Neural cell (in vitro differentiated cells): ENCODE measurements around the gene JAK2. TPM values are rescaled to one million over a fixed set of nuclear protein-coding genes. Genes with fewer than 3 reads are reported as not detected.

Source experiments
- H2AFZ ChIP-seq: fragments of 200-600, 300-800 bp; sonication (generic), shearing (Covaris generic); 2 replicates; pipeline ENCODE4 v1.6.0; 2014; ENCODE audit warnings: low read depth, mild to moderate bottlenecking, antibody characterized with exemption, low read length, moderate library complexity
- H3F3A ChIP-seq: fragments of 200-600 bp; shearing (Covaris generic); 2 replicates; pipeline ENCODE4 v1.6.1; 2016; ENCODE audit warnings: mild to moderate bottlenecking, moderate library complexity, mixed read lengths, antibody characterized with exemption, low read length; ENCODE audit not compliant: insufficient read depth, poor library complexity, severe bottlenecking
- H3K27ac ChIP-seq: fragments of 200-600, 300-800 bp; sonication (generic), shearing (Covaris generic); 2 replicates; pipeline ENCODE4 v1.5.1; 2014; ENCODE audit warnings: mild to moderate bottlenecking, low read length, moderate library complexity
- H3K27me3 ChIP-seq: fragments of 300-800, 200-600 bp; sonication (generic), shearing (Covaris generic); 2 replicates; pipeline ENCODE4 v1.6.0; 2014; ENCODE audit warnings: mild to moderate bottlenecking, low read depth, low read length, moderate library complexity; ENCODE audit not compliant: insufficient read depth
- H3K36me3 ChIP-seq: fragments of 300-800, 200-600 bp; sonication (generic), shearing (Covaris generic); 2 replicates; pipeline ENCODE4 v1.5.1; 2014; ENCODE audit warnings: mild to moderate bottlenecking, antibody characterized with exemption, low read length, moderate library complexity; ENCODE audit not compliant: insufficient read depth
- H3K4me2 ChIP-seq: fragments of 300-800, 200-600 bp; sonication (generic), shearing (Covaris generic); 2 replicates; pipeline ENCODE4 v1.6.0; 2014; ENCODE audit warnings: mild to moderate bottlenecking, low read length
- H3K4me3 ChIP-seq: fragments of 300-800, 200-600 bp; sonication (generic), shearing (Covaris generic); 2 replicates; pipeline ENCODE4 v1.5.1; 2014; ENCODE audit warnings: mild to moderate bottlenecking, low read length, moderate library complexity
- H3K79me2 ChIP-seq: fragments of 200-600 bp; shearing (Covaris generic); replicated peaks from 2 replicates; pipeline ENCODE4 v1.6.0; 2014; ENCODE audit warnings: mild to moderate bottlenecking, low read length, moderate library complexity; ENCODE audit not compliant: insufficient read depth
- H3K9ac ChIP-seq: fragments of 300-800, 200-600 bp; sonication (generic), shearing (Covaris generic); 2 replicates; pipeline ENCODE4 v1.6.1; 2016; ENCODE audit warnings: mild to moderate bottlenecking, low read length, mixed read lengths
- H3K9me2 ChIP-seq: fragments of 200-600 bp; shearing (Covaris generic); 2 replicates; pipeline ENCODE4 v1.6.1; 2016; ENCODE audit warnings: mild to moderate bottlenecking, low read length, mixed read lengths; ENCODE audit not compliant: insufficient read depth
- H3K9me3 ChIP-seq: fragments of 200-600, 300-800 bp; sonication (generic), shearing (Covaris generic); 2 replicates; pipeline ENCODE4 v1.6.1; 2016; ENCODE audit warnings: mild to moderate bottlenecking, mixed run types, low read length, moderate library complexity, mixed read lengths
- H4K20me1 ChIP-seq: fragments of 200-600 bp; shearing (Covaris generic); 2 replicates; pipeline ENCODE4 v1.6.1; 2016; ENCODE audit warnings: mild to moderate bottlenecking, mixed run types; ENCODE audit not compliant: insufficient read depth
- EP300 ChIP-seq: fragments of 450-650 bp; conservative IDR thresholded peaks from 2 replicates; pipeline ENCODE4 v1.6.1; 2014; ENCODE audit warnings: antibody characterized with exemption, mild to moderate bottlenecking, moderate library complexity; ENCODE audit not compliant: poor library complexity, severe bottlenecking
- EZH2 ChIP-seq: fragments of 200-600, 300-800 bp; shearing (Covaris generic), sonication (generic); IDR thresholded peaks from 2 replicates; pipeline ENCODE4 v1.6.1; 2014; ENCODE audit warnings: antibody characterized with exemption, low read length, borderline replicate concordance, mild to moderate bottlenecking; ENCODE audit not compliant: insufficient read depth, poor library complexity, severe bottlenecking
- MXI1 ChIP-seq: fragments of 450-650 bp; conservative IDR thresholded peaks from 2 replicates; pipeline ENCODE4 v1.6.1; 2014; ENCODE audit warnings: antibody characterized with exemption, mild to moderate bottlenecking; ENCODE audit not compliant: poor library complexity, severe bottlenecking
- POLR2AphosphoS5 ChIP-seq: IDR thresholded peaks from 2 replicates; pipeline ENCODE4 v1.6.1; 2012
- RAD21 ChIP-seq: fragments of 450-650 bp; conservative IDR thresholded peaks from 2 replicates; pipeline ENCODE4 v1.6.1; 2014; ENCODE audit warnings: antibody characterized with exemption, mild to moderate bottlenecking, moderate library complexity
- REST ChIP-seq: IDR thresholded peaks from 2 replicates; pipeline ENCODE4 v1.6.1; 2012; ENCODE audit warnings: borderline replicate concordance
- SMC3 ChIP-seq: fragments of 450-650 bp; conservative IDR thresholded peaks from 2 replicates; pipeline ENCODE4 v1.6.1; 2014; ENCODE audit warnings: antibody characterized with exemption, mild to moderate bottlenecking, moderate library complexity; ENCODE audit not compliant: poor library complexity
- TAF1 ChIP-seq: IDR thresholded peaks from 2 replicates; pipeline ENCODE4 v1.6.1; 2012; ENCODE audit warnings: low read depth
- polyA plus RNA-seq: library from polyadenylated mRNA; depleted of rRNA; stranded (reverse); fragments of >200 nt; gene quantifications from 2 replicates; pipeline ENCODE4 v1.2.3, GENCODE V29; 2014
- TF ChIP-seq, protein P1 (sequence below): fragments of 450-650 bp; IDR thresholded peaks from 2 replicates; pipeline ENCODE4 v1.5.1; 2014; ENCODE audit warnings: antibody characterized with exemption, mild to moderate bottlenecking, moderate library complexity; ENCODE audit not compliant: poor library complexity, severe bottlenecking

JAK2 gene
- polyA plus RNA-seq, 1 donor from 2014 or later, result 19.7 TPM

DNA sequence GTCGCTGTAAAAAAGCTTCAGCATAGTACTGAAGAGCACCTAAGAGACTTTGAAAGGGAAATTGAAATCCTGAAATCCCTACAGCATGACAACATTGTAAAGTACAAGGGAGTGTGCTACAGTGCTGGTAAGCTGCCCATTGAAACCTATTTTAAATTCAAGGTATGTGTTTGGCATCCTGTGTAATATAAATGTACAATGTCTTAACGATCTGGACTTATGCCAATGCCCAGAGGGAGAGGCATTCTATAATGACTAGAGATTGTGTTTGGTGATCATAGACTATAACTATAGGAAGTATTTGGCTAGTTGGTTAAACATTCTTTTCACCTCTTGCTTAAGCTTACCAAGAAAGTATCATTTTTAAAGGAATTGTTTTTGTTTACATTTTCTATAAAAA, 104.7 kb downstream of the JAK2 start:
- Histone ChIP-seq H4K20me1 (no peaks in the 10 kb centered on the region), H3K9me3 (no peaks in the 10 kb centered on the region), H3K4me2 (no peak overlapping the region), H3K4me3 (no peak overlapping the region), H3K27ac (no peak overlapping the region), H3K27me3 (no peaks in the 10 kb centered on the region), H2AFZ (no peak overlapping the region), H3K9me2 (no peaks in the 10 kb centered on the region), H3F3A (no peaks in the 10 kb centered on the region), H3K79me2 (no peaks in the 10 kb centered on the region), H3K9ac (no peak overlapping the region), H3K36me3 (no peaks in the 10 kb centered on the region)
- TF ChIP-seq EZH2 (no peak), MXI1 (no peak), EP300 (no peak), TAF1 (no peak), REST (no peak), RAD21 (no peak), POLR2AphosphoS5 (no peak), SMC3 (no peak)
- TF ChIP-seq, protein P1, sequence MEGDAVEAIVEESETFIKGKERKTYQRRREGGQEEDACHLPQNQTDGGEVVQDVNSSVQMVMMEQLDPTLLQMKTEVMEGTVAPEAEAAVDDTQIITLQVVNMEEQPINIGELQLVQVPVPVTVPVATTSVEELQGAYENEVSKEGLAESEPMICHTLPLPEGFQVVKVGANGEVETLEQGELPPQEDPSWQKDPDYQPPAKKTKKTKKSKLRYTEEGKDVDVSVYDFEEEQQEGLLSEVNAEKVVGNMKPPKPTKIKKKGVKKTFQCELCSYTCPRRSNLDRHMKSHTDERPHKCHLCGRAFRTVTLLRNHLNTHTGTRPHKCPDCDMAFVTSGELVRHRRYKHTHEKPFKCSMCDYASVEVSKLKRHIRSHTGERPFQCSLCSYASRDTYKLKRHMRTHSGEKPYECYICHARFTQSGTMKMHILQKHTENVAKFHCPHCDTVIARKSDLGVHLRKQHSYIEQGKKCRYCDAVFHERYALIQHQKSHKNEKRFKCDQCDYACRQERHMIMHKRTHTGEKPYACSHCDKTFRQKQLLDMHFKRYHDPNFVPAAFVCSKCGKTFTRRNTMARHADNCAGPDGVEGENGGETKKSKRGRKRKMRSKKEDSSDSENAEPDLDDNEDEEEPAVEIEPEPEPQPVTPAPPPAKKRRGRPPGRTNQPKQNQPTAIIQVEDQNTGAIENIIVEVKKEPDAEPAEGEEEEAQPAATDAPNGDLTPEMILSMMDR, result no peak

DNA sequence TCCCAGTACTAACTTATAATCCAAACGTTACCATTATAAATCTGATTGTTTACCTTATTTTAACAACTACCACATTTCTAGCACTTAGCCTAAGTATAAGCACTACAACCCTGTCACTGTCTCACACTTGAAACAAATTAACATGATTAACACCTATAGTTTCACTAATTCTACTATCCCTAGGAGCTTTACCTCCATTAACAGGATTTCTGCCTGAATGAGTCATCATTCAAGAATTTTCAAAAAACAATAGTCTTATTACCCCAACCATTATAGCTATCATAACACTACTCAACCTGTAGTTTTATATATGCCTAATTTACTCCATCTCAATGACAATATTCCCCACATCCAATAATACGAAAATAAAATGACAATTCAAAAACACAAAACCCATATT, 110.7 kb downstream of the JAK2 start:
- no peak overlapping the region for H3K4me2 ChIP-seq
- no peak for TF ChIP-seq EZH2
- no peak for TF ChIP-seq TAF1
- TF ChIP-seq, protein P1, result no peak
- TF ChIP-seq REST, result no peak
- no peak for TF ChIP-seq RAD21
- no peak for TF ChIP-seq MXI1
- no peak for TF ChIP-seq SMC3
- no peak for TF ChIP-seq EP300
- TF ChIP-seq POLR2AphosphoS5, result no peak
- H3K27ac ChIP-seq, result no peak overlapping the region
- H2AFZ ChIP-seq, result no peak overlapping the region
- H3K27me3 ChIP-seq, result no peaks in the 10 kb centered on the region
- no peaks in the 10 kb centered on the region for H3K79me2 ChIP-seq
- H3K9me3 ChIP-seq, result no peaks in the 10 kb centered on the region
- no peaks in the 10 kb centered on the region for H3F3A ChIP-seq
- no peaks in the 10 kb centered on the region for H4K20me1 ChIP-seq
- H3K4me3 ChIP-seq, result no peak overlapping the region
- H3K36me3 ChIP-seq, result no peaks in the 10 kb centered on the region
- no peak overlapping the region for H3K9ac ChIP-seq
- H3K9me2 ChIP-seq, result no peaks in the 10 kb centered on the region
